GM12878 (cell line): Measurements from ENCODE around the gene NCAM1. TPM values are rescaled to one million over a fixed set of nuclear protein-coding genes. Genes with fewer than 3 reads are reported as not detected.

Experiments
- ATAC-seq: fragments of 200-7000 bp; cut with Tn5 transposase; 3 replicates; pipeline ENCODE4 v1.9.1; 2020; ENCODE audit warnings: mild to moderate bottlenecking, moderate library complexity
- BruUV-seq: library from RNA; stranded (reverse); fragments of 400-500 nt; replicated peaks from 2 replicates; lab custom pipeline; 2021; lab: Mats Ljungman, UMichigan
- CTCF ChIA-PET: fragments of 300-600 bp; sonication (Branson Sonifier 250); formaldehyde crosslinking; extraction: SDS; loops from one replicate; lab custom pipeline; 2021; ENCODE audit warnings: inconsistent platforms; lab: Yijun Ruan, JAX
- POLR2A ChIA-PET: fragments of 350-600 bp; formaldehyde crosslinking; extraction: SDS; loops from one replicate; lab custom pipeline; 2021; ENCODE audit warnings: inconsistent platforms; lab: Charles Lee
- RAD21 ChIA-PET: fragments of 300-600 bp; sonication (Branson Sonifier 250); formaldehyde crosslinking; loops from one replicate; lab custom pipeline; 2023; ENCODE audit warnings: antibody characterized with exemption; ENCODE audit not compliant: unreplicated experiment; lab: Charles Lee
- SMC1A ChIA-PET: fragments of 300-600 bp; sonication (Branson Sonifier 250); formaldehyde crosslinking; loops from one replicate; lab custom pipeline; 2023; ENCODE audit not compliant: unreplicated experiment, uncharacterized antibody; lab: Charles Lee
- DNase-seq: peaks from one replicate; pipeline ENCODE4 v3.0.0-alpha.2; 2011; ENCODE audit warnings: low read depth, low spot score
- FAIRE-seq: peaks from 3 replicates; lab custom pipeline; 2011; peaks lifted over from hg19 to GRCh38; lab: Jason Lieb, UNC
- H2AFZ ChIP-seq: 2 replicates; pipeline ENCODE4 v1.6.0; 2011; ENCODE audit warnings: low read depth, low read length, control low read depth; ENCODE audit not compliant: control insufficient read depth
- H3K27ac ChIP-seq: 2 replicates; pipeline ENCODE4 v1.5.1; 2011; ENCODE audit warnings: control low read depth; ENCODE audit not compliant: control insufficient read depth, insufficient read depth
- H3K27me3 ChIP-seq, 2 experiments: replicated peaks in 1 of 2; 2 replicates each; pipeline versions ENCODE4 v1.6.0 to v1.6.1; 2011; ENCODE audit warnings: low read length in 1 of 2; ENCODE audit not compliant: control insufficient read depth in 2 of 2, insufficient read depth in 2 of 2
- H3K36me3 ChIP-seq, 2 experiments: 2 replicates each; pipeline ENCODE4 v1.5.1; 2011; ENCODE audit warnings: low read length in 1 of 2; ENCODE audit not compliant: control insufficient read depth in 2 of 2, insufficient read depth in 2 of 2
- H3K4me1 ChIP-seq: 2 replicates; pipeline ENCODE4 v1.6.1; 2011; ENCODE audit warnings: mild to moderate bottlenecking, low read length, moderate library complexity, mixed read lengths; ENCODE audit not compliant: control insufficient read depth, insufficient read depth
- H3K4me2 ChIP-seq: 2 replicates; pipeline ENCODE4 v1.6.0; 2011; ENCODE audit warnings: control low read depth; ENCODE audit not compliant: control insufficient read depth, insufficient read depth
- H3K4me3 ChIP-seq: fragments of 200-600 bp; sonication (generic); 2 replicates; pipeline ENCODE4 v1.5.1; 2016
- H3K79me2 ChIP-seq: 2 replicates; pipeline ENCODE4 v1.6.0; 2011; ENCODE audit warnings: low read length; ENCODE audit not compliant: control insufficient read depth, insufficient read depth
- H3K9ac ChIP-seq: 2 replicates; pipeline ENCODE4 v1.8.0; 2011; ENCODE audit warnings: low read length, control low read depth, mixed read lengths; ENCODE audit not compliant: control insufficient read depth, insufficient read depth
- H3K9me3 ChIP-seq: replicated peaks from 3 replicates; pipeline ENCODE4 v1.5.1; 2011; ENCODE audit warnings: mild to moderate bottlenecking, low read length; ENCODE audit not compliant: control insufficient read depth, insufficient read depth
- H4K20me1 ChIP-seq: 2 replicates; pipeline ENCODE4 v1.6.0; 2011; ENCODE audit not compliant: control insufficient read depth, insufficient read depth
- HDAC2 ChIP-seq: fragments of 200-600 bp; sonication (generic); IDR thresholded peaks from 2 replicates; pipeline ENCODE4 v1.6.1; 2017
- STAT1 ChIP-seq: fragments of 450-650 bp; conservative IDR thresholded peaks from 2 replicates; pipeline ENCODE4 v1.6.1; 2014; ENCODE audit warnings: antibody characterized with exemption, mild to moderate bottlenecking
- WGBS: methylation state at CpG from one replicate; pipeline ENCODE4 v1.1.6; 2016; ENCODE audit warnings: low lambda C conversion rate; ENCODE audit not compliant: insufficient replicate concordance, insufficient coverage; ENCODE audit errors: missing lambda C conversion rate; 5-methylcytosine and 5-hydroxymethylcytosine counted together
- in situ Hi-C: fragments of 300-500 bp; cut with MboI; formaldehyde crosslinking; loops from 9 replicates; pipeline ENCODE4 v1.14.3; 2018; ENCODE audit warnings: mixed read lengths
- intact Hi-C: fragments of 100-400 bp; cut with micrococcal nuclease; formaldehyde crosslinking; loops from one replicate; pipeline ENCODE4 v1.14.2; 2022; ENCODE audit not compliant: unreplicated experiment
- polyA plus RNA-seq, 11 experiments: library from polyadenylated mRNA; depleted of rRNA in 4 of 11; unstranded in 6 of 11; stranded (reverse) in 5 of 11; fragments of >200 nt; fragmentation: Nextera tagmentation in 4 of 11; fragmentation: Illumina TruSeq in 1 of 11; extraction: Ambion mirVana in 4 of 11; extraction: Trizol in 1 of 11; gene quantifications; 1 replicate in 1 of 11; 2 replicates in 10 of 11; pipeline versions ENCODE4 v1.2.1 to v1.2.3, GENCODE V29; 2011 to 2016; ENCODE audit warnings: inconsistent platforms in 2 of 11, missing spikeins in 2 of 11, low read depth in 1 of 11
- total RNA-seq, 4 experiments: library from RNA; depleted of rRNA in 3 of 4; stranded (reverse); fragments of >200 nt in 3 of 4; fragmentation: Illumina TruSeq in 1 of 4; extraction: Trizol in 1 of 4; gene quantifications; 2 replicates each; pipeline versions ENCODE4 v1.2.1 to v1.2.3, GENCODE V29; 2013 to 2021

Gene NCAM1
- total and polyA plus RNA-seq, 10 of the 15 experiments (the other 5 are each of a cell fraction or from before 2014, with no cell fraction given): 0.10 to 0.23 (median 0.11) TPM; not detected in 7

DNA sequence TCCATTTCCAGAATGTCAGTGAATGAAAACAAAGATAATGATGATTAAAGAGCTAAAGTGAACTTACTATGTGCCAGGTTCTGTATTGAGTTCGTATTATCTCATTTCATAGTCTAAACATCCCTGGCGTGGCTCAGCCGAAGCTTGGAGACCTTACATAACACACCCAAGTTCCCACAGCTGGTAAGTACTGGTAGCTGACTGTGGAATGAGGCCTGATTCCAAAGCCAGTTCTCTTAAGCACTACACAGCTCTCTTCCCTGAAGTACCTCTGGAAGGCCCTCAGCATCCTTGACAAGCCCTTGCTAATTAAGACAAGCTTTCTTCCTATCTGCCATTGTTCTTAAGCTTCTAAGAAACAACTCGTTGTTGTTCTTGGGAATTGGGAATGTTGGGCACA is 28.6 kb upstream of the NCAM1 start:
- ChIA-PET SMC1A (interaction anchor here (0.6 kb wide), 1 partner anchor 668 kb away, joined by 3 read pairs; no protein-coding TSS in a partner anchor), POLR2A (no interaction called here), RAD21 (no interaction called here), CTCF (no interaction called here)
- H3K79me2 ChIP-seq: no peaks in the 10 kb centered on the region
- H3K9me3 ChIP-seq: no peaks in the 10 kb centered on the region
- H3K27me3 ChIP-seq: no peaks in the 10 kb centered on the region; a peak in 1 of 4 replicates
- H3K4me1 ChIP-seq: no peaks in the 10 kb centered on the region
- H3K27ac ChIP-seq: no peak overlapping the region
- H3K9ac ChIP-seq: no peak overlapping the region
- 27% methylated on average over 4 of the region's 4 CpGs for WGBS
- no peaks in the 10 kb centered on the region for H4K20me1 ChIP-seq
- H2AFZ ChIP-seq: no peak overlapping the region
- DNase-seq (no peak), FAIRE-seq (no peak), ATAC-seq (no peak)
- no peaks in the 10 kb centered on the region for H3K36me3 ChIP-seq
- H3K4me3 ChIP-seq: no peak overlapping the region
- no peak overlapping the region for H3K4me2 ChIP-seq
- no TSS peak for BruUV-seq
- in situ Hi-C loops: no loop called here
- intact Hi-C loops: no loop called here
- TF ChIP-seq STAT1: no peak

GRCh38 chr11:112933970-112934369 is 27.2 kb upstream of the NCAM1 start:
- Histone ChIP-seq H3K4me3 (no peak overlapping the region), H3K9ac (no peak overlapping the region), H3K4me2 (no peak overlapping the region), H3K4me1 (no peaks in the 10 kb centered on the region), H3K9me3 (no peaks in the 10 kb centered on the region), H3K79me2 (no peaks in the 10 kb centered on the region), H4K20me1 (no peaks in the 10 kb centered on the region), H3K27ac (no peak overlapping the region), H3K36me3 (no peaks in the 10 kb centered on the region), H3K27me3 (no peaks in the 10 kb centered on the region; a peak in 1 of 4 replicates), H2AFZ (no peak overlapping the region)
- CTCF ChIA-PET: no interaction called here
- no peak for ATAC-seq
- POLR2A ChIA-PET: no interaction called here
- BruUV-seq: no TSS peak
- RAD21 ChIA-PET: no interaction called here
- DNase-seq: no peak
- no peak for FAIRE-seq
- SMC1A ChIA-PET: no interaction called here
- in situ Hi-C loops (no loop called here), intact Hi-C loops (no loop called here)
- 0% methylated on average over 3 of the region's 3 CpGs for WGBS
- TF ChIP-seq HDAC2: no peak
